Fibroblast of the conjunctiva (primary cell): Measurements from ENCODE around the gene PIGL.
"Not testable (repeated sequence)": the region's sequence is repeated elsewhere in the genome, so short reads cannot be mapped to it uniquely, and the experiment has no call there.

ENCODE experiments used
- DNase-seq: peaks from one replicate; pipeline ENCODE4 v3.0.0-alpha.2; 2010; ENCODE audit warnings: low read depth

Gene PIGL

DNA sequence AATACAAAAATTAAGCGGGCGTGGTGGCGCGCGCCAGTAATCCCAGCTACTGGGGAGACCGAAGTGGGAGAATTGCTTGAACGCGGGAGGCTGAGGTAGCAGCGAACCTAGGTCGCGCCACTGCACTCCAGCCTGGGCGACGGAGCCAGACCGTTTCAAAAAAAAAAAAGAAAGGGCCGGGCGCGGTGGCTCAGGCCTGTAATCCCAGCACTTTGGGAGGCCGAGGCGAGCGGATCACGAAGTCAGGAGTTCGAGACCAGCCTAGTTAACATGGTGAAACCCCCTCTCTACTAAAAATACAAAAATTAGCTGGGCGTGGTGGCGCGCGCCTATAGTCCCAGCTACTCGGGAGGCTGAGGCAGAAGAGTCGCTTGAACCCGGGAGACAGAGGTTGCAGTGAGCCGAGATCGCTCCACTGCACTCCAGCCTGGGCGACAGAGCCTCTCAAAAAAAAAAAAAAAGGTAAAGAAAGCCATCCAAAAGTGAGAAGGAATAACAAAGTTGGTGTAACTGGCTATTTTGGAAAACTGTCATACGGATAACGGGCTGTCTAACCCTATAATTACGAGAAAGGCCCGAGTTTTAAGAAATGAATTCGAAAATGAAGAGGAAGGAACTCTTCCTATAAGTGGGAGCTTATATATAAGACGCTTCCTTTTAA, 539 bp upstream of the PIGL start:
- not testable (repeated sequence) for DNase-seq

DNA sequence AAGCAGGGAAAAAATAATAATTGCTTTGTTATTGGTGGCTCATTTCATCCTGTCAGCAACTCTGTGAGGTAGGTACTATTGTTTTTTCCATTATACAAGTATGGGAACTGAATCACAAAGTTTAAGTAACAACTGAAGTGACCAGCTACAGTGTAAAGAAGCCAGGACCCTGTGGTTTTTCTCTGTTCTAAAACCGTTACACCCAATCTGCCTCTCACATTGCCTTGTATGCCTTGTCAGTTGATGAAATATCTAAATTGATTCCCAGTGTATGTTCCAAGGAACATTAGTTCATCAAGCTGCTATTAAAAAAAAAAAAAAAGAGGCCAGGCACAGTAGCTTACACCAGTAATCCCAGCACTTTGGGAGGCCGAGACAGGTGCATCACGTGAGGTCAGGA, 5.4 kb downstream of the PIGL start:
- DNase-seq = no peak

DNA sequence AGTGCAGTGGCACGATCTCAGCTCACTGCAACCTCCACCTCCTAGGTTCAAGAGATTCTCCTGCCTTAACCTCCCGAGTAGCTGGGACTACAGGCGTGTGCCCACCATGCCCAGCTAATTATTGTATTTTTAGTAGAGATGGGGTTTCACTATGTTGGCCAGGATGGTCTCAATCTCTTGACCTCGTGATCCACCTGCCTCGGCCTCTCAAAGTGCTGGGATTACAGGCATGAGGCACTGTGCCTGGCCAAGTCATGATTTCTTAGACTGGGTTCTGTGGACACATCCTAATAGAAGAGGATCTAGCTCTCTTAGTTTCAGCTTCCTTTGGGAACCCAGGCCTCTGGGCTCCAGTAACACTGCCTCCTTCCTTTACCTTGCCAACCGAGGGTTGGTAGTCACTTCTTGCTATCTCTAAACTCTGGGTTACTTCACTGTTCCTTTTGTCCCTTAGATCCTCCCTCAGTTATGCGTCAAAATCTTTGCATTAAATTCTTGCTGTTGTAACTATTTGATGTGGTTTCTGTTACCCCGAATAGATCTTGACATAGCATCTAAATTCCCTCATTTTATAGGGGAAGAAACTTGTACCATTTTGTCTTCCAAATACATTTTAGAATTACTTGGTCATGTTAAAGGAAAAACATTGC, 13.0 kb downstream of the PIGL start:
- DNase-seq = not testable (repeated sequence)

DNA sequence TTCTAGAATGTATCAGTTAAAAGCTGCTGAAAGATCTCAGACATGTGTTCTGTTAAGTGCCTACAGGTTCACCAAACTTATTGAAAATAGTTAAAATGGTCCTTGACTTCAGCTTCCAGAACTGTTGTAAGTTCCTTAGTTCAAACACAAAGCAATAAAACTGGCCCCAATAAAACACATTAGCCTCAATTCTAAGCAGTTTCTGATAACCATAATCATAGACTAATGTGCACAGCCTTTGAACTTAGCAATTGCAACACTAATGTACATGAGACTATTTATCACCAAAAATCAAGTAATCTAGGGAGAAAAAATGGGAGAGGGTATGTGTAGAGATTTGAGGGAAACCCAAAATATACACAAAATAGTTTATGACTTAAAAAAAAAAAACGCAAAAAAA, 15.4 kb downstream of the PIGL start:
- DNase-seq = no peak

DNA sequence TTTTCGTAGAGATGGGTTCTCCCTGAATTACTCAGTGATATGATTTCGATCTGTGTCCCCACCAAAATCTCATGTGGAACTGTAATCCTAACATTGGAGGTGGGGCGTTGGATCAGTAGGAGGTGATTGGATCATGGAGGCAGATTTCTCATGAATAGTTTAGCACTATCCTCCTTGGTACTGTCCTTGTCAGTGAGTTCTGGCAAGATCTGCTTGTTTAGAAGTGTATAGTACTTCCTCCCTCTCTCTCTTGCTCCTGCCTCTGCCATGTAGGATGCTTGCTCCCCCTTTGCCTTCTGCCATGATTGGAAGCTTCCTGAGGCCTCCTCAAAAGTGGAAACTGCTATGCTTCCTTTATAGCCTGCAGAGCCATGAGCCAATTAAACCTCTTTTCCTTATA, 22.9 kb downstream of the PIGL start:
- no peak for DNase-seq

DNA sequence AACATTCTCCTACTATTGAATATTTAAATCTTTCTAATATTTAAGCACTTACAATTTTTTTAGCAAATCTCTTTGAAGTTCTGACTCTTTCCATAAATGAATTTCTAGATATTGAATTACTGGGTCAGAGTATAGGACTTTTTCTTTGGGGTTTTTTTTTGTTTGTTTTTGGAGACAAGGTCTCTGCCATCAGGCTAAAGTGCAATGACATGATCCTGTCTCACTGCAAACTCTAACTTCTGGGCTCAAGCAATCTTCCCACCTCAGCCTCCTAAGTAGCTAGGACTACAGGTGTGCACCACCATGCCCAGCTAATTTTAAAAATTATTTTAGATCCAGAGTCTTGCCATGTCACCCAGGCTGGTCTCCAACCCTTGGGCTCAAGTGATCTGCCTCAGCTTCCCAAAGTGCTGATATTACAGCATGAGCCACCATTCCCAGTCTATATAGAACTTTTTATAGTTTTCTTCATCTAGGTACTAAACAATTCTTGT, 24.9 kb downstream of the PIGL start:
- DNase-seq = no peak

DNA sequence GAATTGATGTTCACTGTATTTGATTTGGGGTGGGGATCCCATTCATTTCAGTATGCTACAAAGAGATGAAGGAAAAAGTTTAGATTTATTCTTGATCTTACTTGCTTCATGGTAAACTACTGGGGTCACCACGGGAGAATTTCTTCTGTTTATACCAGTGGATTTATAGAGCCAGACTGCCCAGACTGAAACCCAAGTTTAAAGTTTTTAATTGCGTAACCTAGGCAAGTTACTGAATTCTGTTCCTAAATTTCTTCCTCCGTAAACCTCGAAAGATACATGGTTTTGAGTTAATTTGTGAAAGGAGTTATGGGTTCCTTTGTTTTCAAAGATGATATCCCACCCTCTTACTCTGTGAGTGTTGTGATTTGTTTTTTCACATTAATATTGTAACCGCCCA, 26.4 kb downstream of the PIGL start:
- DNase-seq = no peak

DNA sequence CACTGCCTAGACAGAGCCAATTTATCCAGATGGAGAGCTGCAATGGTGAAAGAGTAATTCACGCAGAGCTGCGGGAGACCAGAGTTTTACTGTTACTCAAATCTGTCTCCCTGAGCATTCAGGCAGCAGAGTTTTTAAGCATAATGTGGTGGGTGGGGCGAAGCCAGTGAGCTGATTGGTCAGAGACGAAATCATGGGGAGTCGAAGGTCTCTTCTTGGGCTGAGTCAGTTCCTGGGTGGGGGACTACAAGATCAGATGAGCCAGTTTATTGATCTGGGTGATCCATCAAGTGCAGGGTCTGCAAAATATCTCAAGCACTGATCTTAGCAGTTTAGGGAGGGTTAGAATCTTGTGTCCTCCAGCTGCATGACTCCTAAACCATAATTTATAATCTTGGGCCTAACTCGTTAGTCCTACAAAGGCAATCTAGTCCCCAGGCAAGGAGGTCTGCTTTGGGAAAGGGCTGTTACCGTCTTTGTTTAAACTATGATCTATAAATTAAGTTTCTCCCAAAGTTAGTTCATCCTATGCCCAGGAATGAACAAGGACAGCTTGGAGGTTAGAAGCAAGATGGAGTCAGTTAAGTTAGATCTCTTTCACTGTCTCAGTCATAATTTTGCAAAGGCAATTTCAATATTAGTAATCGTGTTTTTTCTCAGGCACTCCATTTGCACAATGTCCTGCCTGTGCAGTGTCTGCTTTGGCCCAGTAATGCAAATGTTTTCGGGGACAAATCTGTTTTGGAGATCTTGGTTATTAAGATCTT, 27.0 kb downstream of the PIGL start:
- no peak for DNase-seq

DNA sequence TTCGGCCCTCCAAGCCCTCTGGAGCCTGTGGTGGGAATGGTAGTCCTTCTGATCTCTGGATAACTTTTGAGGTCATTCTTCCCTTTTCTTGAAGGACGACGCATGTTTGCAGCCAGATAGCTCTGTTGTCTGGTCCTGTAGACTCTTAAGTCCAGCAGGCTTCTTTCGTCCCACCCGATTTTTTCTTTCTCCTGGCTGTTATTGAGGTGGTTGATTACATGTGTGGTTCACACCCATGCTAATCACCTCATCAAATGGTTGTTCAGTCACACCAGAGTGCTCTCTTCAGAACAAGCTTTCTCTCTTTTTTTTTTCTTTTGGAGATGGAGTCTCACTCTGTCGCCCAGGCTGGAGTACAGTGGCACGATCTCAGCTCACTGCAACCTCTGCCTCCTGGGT, 30.6 kb downstream of the PIGL start:
- no peak for DNase-seq

DNA sequence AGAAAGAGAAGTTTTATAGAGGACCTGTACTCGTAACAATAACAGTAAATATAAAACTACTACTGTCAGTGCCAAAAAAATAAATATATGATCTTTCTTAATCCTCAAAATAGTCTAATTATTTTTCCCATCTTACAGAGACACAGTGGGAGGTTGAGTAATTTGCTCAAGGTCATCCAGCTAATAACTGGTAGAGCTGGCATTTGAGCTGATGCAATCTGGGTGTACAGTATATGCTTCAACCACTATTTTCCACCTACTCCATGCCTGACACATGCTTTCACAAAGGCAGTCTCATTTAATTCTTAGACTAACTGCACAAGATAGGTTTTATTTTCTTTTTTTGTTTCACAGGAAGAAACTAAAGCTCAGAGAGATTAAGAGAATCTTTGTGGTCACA, 33.6 kb downstream of the PIGL start:
- peak; percentile 51 for DNase-seq

DNA sequence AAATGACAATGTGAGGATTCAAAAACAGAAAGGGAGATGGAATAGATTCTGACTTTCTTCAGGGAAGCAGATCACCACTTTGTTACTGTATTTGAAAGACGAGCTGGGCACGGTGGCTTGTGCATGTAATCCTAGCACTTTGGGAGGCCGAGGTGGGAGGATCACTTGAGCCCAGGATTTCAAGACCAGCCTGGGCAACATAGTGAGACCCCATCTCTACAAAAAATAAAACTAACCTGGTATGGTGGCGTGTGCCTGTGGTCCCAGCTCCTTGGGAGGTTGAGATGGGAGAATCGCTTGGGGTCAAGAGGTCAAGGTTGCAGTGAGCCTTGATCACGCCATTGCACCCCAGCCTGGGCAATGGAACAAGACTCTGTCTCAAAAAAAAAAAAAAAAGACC, 34.0 kb downstream of the PIGL start:
- no peak for DNase-seq

DNA sequence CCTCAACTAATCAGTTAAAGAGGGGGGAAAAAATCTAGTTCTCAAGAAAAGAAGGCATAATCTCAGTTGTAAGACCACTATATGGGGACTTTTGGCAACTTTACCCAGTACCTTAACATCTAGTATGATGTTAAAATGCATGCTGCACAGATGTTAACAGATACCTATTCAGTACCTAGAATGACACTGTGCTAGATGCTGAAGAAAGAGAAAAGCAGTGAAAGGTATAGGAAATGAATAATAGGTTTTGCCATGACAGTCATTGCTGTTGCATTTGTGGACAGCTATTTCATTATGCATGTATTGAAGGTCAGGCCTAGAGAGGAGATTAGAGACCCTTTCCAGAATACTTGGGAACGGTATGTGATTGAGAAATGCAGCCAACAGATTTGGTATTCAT, 34.5 kb downstream of the PIGL start:
- no peak for DNase-seq

DNA sequence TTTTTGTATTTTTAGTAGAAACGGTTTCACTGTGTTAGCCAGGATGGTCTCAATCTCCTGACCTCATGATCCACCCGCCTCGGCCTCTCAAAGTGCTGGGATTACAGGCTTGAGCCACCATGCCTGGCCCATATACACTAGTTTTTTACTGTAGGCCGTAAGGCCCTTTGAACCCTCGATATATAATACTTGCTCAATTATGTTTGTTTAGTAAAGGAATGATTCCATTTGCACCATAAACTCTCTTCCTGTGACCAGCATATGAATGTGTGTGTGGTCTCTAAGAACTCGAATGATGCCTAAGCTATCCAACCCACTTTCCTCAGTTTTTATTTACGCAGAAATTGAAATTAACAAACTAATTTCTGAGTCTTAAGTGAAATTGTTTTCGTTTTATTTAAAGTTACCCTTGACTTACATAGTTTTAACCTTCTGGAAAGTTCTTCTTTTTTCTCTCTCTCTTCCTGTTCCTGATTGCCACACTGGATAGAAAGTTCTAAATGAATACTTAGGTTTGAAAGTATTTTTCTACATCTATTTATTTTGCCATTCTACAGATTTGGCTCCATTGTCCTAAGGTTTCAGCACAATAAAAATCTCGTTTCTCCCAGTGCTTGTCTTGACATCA, 37.9 kb downstream of the PIGL start:
- no peak for DNase-seq

DNA sequence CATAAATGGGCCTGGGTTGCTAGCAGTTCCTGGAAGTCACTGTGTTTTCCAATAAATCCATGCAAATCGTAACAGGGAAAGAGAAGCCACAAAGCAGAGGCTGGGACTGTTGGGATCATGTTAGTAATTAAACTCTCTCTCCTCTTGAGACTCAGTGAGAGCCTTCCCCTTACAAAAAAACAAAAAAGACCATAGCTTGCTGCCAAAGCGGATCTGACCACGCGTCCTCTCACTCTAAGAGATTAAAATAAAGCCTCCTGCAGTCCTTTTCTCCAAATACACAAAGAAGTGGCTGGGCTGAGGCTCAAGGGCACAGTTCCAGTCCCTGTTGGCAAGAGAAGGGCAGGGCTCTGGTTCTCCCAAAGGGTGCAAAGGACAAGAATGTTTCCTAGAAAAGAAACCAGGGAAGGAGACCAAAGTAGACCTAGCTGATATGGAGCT, 38.5 kb downstream of the PIGL start:
- no peak for DNase-seq

DNA sequence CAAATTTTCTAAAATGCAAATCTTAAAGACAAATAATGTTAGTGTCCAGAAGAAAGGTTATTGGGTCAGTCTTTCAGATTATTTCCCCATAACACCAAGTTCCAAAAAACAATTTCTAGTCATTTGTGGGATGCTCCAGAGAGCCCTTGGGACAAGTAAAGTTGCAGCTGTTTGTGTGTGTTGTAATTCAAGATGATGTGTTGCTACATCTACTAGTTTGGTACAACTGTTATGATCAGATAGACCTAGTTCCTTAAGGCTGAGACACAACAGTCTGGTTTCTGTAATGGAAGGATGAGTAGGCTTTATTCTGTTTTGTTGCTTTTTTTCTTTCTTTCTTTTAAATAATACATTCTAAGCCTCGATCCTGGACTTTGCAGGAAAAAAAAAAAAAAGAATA, 41.9 kb downstream of the PIGL start:
- DNase-seq = no peak

DNA sequence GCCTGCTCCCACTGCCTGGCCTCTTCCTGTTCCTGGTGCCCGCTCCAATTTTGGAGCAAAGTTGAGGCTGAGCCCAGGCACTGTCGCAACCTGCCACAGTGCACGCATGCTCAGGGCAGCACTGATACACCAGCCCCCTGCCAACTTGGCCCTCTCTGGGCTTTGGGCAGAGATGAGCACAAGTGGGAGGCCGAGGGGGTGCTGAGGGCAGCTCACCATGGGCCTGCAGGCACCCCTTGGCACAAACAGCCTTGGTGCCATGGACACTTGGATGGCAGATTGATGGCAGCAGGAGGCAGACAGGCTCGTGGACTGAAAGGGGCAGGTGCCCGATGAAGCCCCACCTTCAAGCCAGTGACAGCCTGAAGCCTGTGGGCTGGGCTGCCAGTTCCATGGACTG, 42.9 kb downstream of the PIGL start:
- DNase-seq = no peak

DNA sequence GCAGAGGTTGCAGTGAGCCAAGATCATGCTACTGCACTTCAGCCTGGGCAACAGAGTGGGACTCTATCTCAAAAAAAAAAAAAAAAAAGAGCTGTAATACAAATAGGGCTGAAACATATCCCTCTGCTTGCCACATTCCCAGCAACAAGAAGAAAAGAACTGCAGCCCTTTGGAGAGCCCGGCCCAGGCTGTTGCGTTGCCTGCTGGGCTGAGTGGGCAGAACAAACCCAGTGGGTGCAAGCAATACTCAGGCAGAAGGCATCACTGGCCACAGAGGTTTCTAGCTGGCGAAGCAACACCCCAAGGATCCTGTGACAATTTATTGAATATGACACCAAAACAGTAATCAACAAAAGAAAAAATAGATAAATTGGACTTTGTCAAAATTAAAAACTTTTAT, 44.0 kb downstream of the PIGL start:
- DNase-seq = no peak

DNA sequence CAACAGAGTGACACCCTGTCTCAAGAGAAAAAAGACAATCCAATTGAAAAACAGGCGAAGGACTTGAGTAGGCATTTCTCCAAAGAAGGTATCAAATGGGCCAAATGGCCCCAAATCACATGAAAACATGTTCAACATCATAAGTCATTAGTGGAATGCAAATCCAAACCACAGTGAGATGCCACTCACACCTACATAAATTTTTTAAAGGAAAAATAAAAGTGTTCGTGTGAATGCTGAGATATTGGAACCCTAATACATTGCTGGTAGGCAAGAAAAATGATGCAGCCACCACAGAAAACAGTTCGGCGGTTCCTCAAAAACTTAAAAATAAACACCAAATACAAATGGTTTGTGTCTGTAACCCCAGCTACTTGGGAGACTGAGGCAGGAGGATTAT, 45.2 kb downstream of the PIGL start:
- DNase-seq = no peak

DNA sequence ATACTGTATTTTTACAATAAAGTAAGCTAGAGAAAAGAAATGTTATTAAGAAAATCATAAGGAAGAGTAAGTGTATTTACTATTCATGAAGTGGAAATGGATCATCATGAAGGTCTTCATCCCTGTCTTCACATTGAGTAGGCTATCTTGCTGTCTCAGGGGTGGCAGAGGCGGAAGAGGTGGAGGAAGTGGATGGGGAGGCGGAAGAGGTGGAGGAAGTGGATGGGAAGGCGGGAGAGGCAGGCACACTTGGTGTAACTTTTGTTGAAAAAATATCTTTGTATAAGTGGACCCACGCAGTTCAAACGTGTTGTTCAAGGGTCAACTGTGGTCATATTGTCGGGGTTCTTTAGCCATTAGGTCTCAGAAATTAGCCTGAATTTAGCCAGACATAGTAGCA, 50.2 kb downstream of the PIGL start:
- no peak for DNase-seq

DNA sequence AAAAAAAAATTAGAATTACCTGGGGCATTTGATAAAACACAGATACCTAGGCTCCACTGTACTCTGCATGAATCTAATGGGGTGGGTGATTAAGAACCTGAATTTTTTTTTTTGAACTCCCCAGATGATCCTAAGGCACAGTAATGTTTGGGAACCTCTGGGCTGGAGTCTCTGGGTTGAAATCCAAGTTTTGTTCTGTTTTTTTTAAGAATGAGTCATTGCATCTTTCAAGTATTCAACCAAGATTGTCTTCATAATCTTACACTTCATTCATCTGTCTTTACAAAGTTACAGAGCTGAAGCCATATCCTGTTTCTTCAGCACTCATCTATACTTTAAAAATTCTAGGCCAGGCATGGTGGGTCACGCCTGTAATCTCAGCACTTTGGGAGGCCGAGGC, 52.6 kb downstream of the PIGL start:
- DNase-seq = no peak

DNA sequence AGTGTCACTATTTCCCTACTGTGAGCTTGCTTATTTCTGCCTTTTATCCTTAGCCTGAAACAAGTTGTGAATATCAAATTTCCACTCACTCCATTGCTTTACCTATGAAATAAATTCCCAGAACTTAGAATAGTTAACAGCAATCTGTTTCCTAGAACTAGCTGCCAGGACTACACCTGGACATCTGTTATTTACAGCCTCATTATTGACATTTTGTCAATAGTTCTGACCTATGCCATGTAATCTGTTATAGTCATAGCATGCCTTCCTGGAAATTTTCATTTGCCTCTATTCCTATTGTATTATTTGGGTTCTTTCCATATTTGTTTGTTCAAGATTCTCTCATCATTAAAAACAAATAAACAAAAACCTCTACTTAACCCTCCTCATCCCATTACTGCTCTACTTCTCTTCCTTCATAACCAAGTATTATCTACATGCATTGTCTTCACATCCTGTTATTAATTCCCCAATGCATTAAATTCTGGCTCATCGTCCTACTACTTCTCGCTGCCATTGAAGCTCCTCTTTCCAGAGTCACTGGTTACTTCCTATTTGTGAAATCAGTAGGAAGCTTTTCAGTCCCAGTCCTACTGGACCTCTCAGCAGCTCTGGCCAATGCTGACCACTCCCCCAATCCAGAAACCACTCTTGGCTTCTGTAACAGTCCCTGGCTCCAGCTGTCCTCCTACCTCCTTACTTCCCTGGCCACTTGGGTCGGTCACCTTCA, 55.3 kb downstream of the PIGL start:
- no peak for DNase-seq

DNA sequence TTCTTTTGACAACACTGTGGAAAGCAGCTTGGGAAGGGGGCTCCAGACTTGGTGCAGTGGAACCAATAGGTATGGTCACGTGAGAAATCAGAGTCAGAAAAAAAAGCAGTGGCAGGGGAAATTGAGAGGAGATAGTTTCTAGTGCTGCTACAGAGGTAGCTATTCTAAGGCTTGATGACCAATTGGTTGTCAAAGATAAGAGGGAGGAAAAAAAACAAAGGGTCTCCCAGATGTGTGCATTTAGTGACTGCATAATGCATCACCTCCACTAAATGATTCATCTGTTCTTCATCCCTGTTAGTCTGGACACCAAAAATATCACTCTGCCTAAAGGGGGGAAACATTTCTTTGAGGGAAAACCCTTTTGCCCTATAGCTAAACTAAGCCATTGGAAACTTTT, 56.5 kb downstream of the PIGL start:
- DNase-seq = no peak
